K562 (cell line): Measurements from ENCODE around the gene MDC1. TPM values are rescaled to one million over a fixed set of nuclear protein-coding genes. Genes with fewer than 3 reads are reported as not detected.

Experiments used
- CBX3 ChIP-seq, 2 experiments: IDR thresholded peaks; 1 replicate in 1 of 2; 2 replicates in 1 of 2; pipeline ENCODE4 v1.6.1; 2012; ENCODE audit warnings: inconsistent platforms in 2 of 2, low read length in 2 of 2, borderline replicate concordance in 1 of 2, control low read depth in 1 of 2
- CBX8 ChIP-seq: fragments of 200-600 bp; sonication (generic); IDR thresholded peaks from 2 replicates; pipeline ENCODE4 v1.6.1; 2012; ENCODE audit warnings: borderline replicate concordance, mixed run types, low read depth, mild to moderate bottlenecking, moderate library complexity, mixed read lengths, low read length, control low read depth, inconsistent platforms; ENCODE audit not compliant: poor library complexity, severe bottlenecking; ENCODE audit errors: extremely low read depth
- DLX4 ChIP-seq: fragments of 250-450 bp; sonication (Bioruptor Pico); IDR thresholded peaks from 2 replicates; pipeline ENCODE4 v1.6.1; 2021; ENCODE audit warnings: mild to moderate bottlenecking
- GATAD2B ChIP-seq: fragments of 450-650 bp; IDR thresholded peaks from 2 replicates; pipeline ENCODE4 v1.6.1; 2017; ENCODE audit warnings: mild to moderate bottlenecking, borderline replicate concordance
- HCFC1 ChIP-seq: IDR thresholded peaks from 2 replicates; pipeline ENCODE4 v1.6.1; 2012; ENCODE audit warnings: low read depth, low read length, improper control_type of control experiment
- HSF4 ChIP-seq: fragments of 250-450 bp; sonication (Bioruptor Pico); IDR thresholded peaks from 2 replicates; pipeline ENCODE4 v2.1.2; 2022; ENCODE audit warnings: mild to moderate bottlenecking, moderate library complexity, borderline replicate concordance
- NR4A1 ChIP-seq, 2 experiments: fragments of 250-450 bp in 1 of 2; fragments of 450-650 bp in 1 of 2; sonication (Bioruptor Pico) in 1 of 2; IDR thresholded peaks; 2 replicates each; pipeline versions ENCODE4 v1.4.0 to v1.6.1; 2016 to 2020; ENCODE audit warnings: mild to moderate bottlenecking in 2 of 2, missing compliant biosample characterization in 1 of 2, missing genetic modification characterization in 1 of 2, moderate library complexity in 1 of 2
- POU5F1 ChIP-seq: fragments of 150-350 bp; IDR thresholded peaks from 2 replicates; pipeline ENCODE4 v1.6.1; 2014; ENCODE audit warnings: borderline replicate concordance, low read length, low read depth, mild to moderate bottlenecking; ENCODE audit not compliant: partially characterized antibody
- SAFB ChIP-seq: fragments of 200-400 bp; formaldehyde crosslinking; IDR thresholded peaks from 2 replicates; pipeline ENCODE4 v1.6.1; 2017; ENCODE audit warnings: low read depth, low read length, borderline replicate concordance
- SFPQ ChIP-seq: fragments of 200-400 bp; formaldehyde crosslinking; IDR thresholded peaks from 2 replicates; pipeline ENCODE4 v1.6.1; 2017; ENCODE audit warnings: mild to moderate bottlenecking, low read depth, low read length, moderate library complexity
- ZNF318 ChIP-seq, 2 experiments: fragments of 450-650 bp; IDR thresholded peaks; 2 replicates each; pipeline ENCODE4 v1.6.1; 2016; ENCODE audit warnings: mild to moderate bottlenecking in 2 of 2, borderline replicate concordance in 1 of 2, low read depth in 1 of 2, moderate library complexity in 1 of 2
- ZNF830 ChIP-seq: fragments of 250-450 bp; sonication (Bioruptor Pico); IDR thresholded peaks from 2 replicates; pipeline ENCODE4 v1.5.0; 2021; ENCODE audit warnings: mild to moderate bottlenecking
- polyA plus RNA-seq, 8 experiments: library from polyadenylated mRNA; depleted of rRNA in 4 of 8; stranded (reverse) in 5 of 8; unstranded in 3 of 8; fragments of >200 nt; fragmentation: Nextera tagmentation in 2 of 8; fragmentation: Illumina TruSeq in 1 of 8; extraction: Ambion mirVana in 2 of 8; extraction: Trizol in 1 of 8; gene quantifications; 2 replicates each; pipeline versions ENCODE4 v1.2.1 to v1.2.3, GENCODE V29; 2011 to 2014; ENCODE audit warnings: inconsistent platforms in 1 of 8, missing spikeins in 1 of 8
- total RNA-seq, 7 experiments: library from RNA; depleted of rRNA in 6 of 7; stranded (reverse); fragments of >200 nt in 6 of 7; fragmentation: Illumina TruSeq in 2 of 7; extraction: Trizol in 2 of 7; gene quantifications; 2 replicates each; pipeline versions ENCODE4 v1.2.1 to v1.2.3, GENCODE V29; 2011 to 2021; ENCODE audit warnings: low replicate concordance in 1 of 7

Gene MDC1
- total and polyA plus RNA-seq, 9 of the 15 experiments (the other 6 are each of a cell fraction or from before 2014, with no cell fraction given), result 8.2 to 114 (median 20.0) TPM

- TF ChIP-seq CBX3 (IDR thresholded peaks at IDR 0.05; ENCODE audit: borderline replicate concordance in 1 of 2, low read length in 2 of 2) (no peak), CBX8 (no peak), HCFC1 (peak; percentile 92), SAFB (no peak), NR4A1 (CRISPR knock-in tag; IDR thresholded peaks at IDR 0.05) (no peak), NR4A1 (tag; IDR thresholded peaks at IDR 0.05) (no peak), SFPQ (no peak), GATAD2B (no peak; the same call in 1 of the 2 replicates), POU5F1 (no peak), ZNF318 (IDR thresholded peaks at IDR 0.05; ENCODE audit: borderline replicate concordance in 1 of 2, low read depth in 1 of 2) (0 out of 4 replicates have a peak, but pooled peaks of 1 of the 2 experiments have one; percentile 16), ZNF830 (0 out of 2 replicates have a peak, but pooled peaks have one; percentile 55), DLX4 (CRISPR knock-in tag) (no peak), HSF4 (CRISPR knock-in tag) (no peak)
These were observed 3.0 kb upstream of the MDC1 start, which contains the start of gene TUBB (continued) for GRCh38 chr6:30719791-30720737.
